H1 (cell line): ENCODE measurements around the gene TMEM164. TPM values are rescaled to one million over a fixed set of nuclear protein-coding genes. Genes with fewer than 3 reads are reported as not detected.

Experiments used
- CTCF ChIA-PET: fragments of 300-600 bp; sonication (Branson Sonifier 250); formaldehyde crosslinking; loops from one replicate; lab custom pipeline; 2021; ENCODE audit not compliant: partially characterized antibody; lab: Charles Lee
- POLR2A ChIA-PET: fragments of 300-600 bp; sonication (Branson Sonifier 250); formaldehyde crosslinking; loops from one replicate; lab custom pipeline; 2021; ENCODE audit warnings: inconsistent platforms; ENCODE audit not compliant: partially characterized antibody; lab: Charles Lee
- DNase-seq, 2 experiments: peaks; one replicate each; pipeline versions ENCODE4 v3.0.0 to v3.0.0-alpha.2; 2010 to 2022; ENCODE audit warnings: low spot score in 2 of 2, low read depth in 1 of 2, mixed read lengths in 1 of 2
- FAIRE-seq: peaks from 2 replicates; lab custom pipeline; 2011; peaks lifted over from hg19 to GRCh38; lab: Jason Lieb, UNC
- H2AFZ ChIP-seq: 2 replicates; pipeline ENCODE4 v1.8.1; 2012; ENCODE audit warnings: low read length, inconsistent platforms
- H2AK5ac ChIP-seq: 2 replicates; pipeline ENCODE4 v1.6.1; 2013; ENCODE audit warnings: low read depth, low read length
- H2BK120ac ChIP-seq: replicated peaks from 2 replicates; pipeline ENCODE3; 2013; ENCODE audit warnings: low read depth, low read length, inconsistent platforms
- H2BK12ac ChIP-seq: 2 replicates; pipeline ENCODE4 v1.6.1; 2013; ENCODE audit warnings: low read depth, low read length
- H2BK15ac ChIP-seq: 2 replicates; pipeline ENCODE4 v1.6.1; 2013; ENCODE audit warnings: low read length
- H2BK20ac ChIP-seq: 2 replicates; pipeline ENCODE4 v1.6.1; 2013; ENCODE audit warnings: low read length
- H2BK5ac ChIP-seq: 2 replicates; pipeline ENCODE4 v1.6.1; 2013; ENCODE audit warnings: low read depth, low read length
- H3K14ac ChIP-seq: 2 replicates; pipeline ENCODE4 v1.6.1; 2013; ENCODE audit warnings: inconsistent platforms; ENCODE audit not compliant: insufficient read length
- H3K18ac ChIP-seq: 2 replicates; pipeline ENCODE4 v1.6.1; 2013; ENCODE audit warnings: low read length; ENCODE audit errors: extremely low read depth
- H3K23ac ChIP-seq: 2 replicates; pipeline ENCODE4 v1.6.1; 2013; ENCODE audit warnings: inconsistent platforms; ENCODE audit not compliant: insufficient read length
- H3K23me2 ChIP-seq: 2 replicates; pipeline ENCODE4 v1.6.1; 2013; ENCODE audit warnings: low read depth, low read length
- H3K27ac ChIP-seq: 2 replicates; pipeline ENCODE4 v1.6.1; 2011; ENCODE audit warnings: low read depth, low read length, inconsistent platforms
- H3K27me3 ChIP-seq, 4 experiments: replicated peaks in 1 of 4; 1 replicate in 1 of 4; 2 replicates in 3 of 4; pipeline versions ENCODE4 v1.6.1 to v1.8.1; 2011 to 2013; ENCODE audit warnings: low read length in 3 of 4, mild to moderate bottlenecking in 3 of 4, inconsistent platforms in 2 of 4, mixed read lengths in 2 of 4, moderate library complexity in 1 of 4; ENCODE audit not compliant: control insufficient read depth in 3 of 4, insufficient read depth in 3 of 4; ENCODE audit errors: extremely low read depth in 1 of 4
- H3K36me3 ChIP-seq, 4 experiments: 2 replicates each; pipeline versions ENCODE4 v1.6.1 to v1.8.1; 2011 to 2013; ENCODE audit warnings: mild to moderate bottlenecking in 4 of 4, low read length in 3 of 4, moderate library complexity in 2 of 4, control low read depth in 1 of 4, inconsistent platforms in 1 of 4; ENCODE audit not compliant: insufficient read depth in 4 of 4, control insufficient read depth in 2 of 4
- H3K4ac ChIP-seq: replicated peaks from 2 replicates; pipeline ENCODE3; 2013; ENCODE audit warnings: low read length, low read depth, mixed read lengths, inconsistent platforms; ENCODE audit not compliant: insufficient read length
- H3K4me1 ChIP-seq, 4 experiments: replicated peaks in 1 of 4; 1 replicate in 1 of 4; 2 replicates in 3 of 4; pipeline versions ENCODE4 v1.6.1 to v1.8.1; 2011 to 2013; ENCODE audit warnings: low read length in 3 of 4, inconsistent platforms in 2 of 4, mixed read lengths in 1 of 4; ENCODE audit not compliant: insufficient read depth in 4 of 4, control insufficient read depth in 3 of 4
- H3K4me2 ChIP-seq, 2 experiments: 2 replicates each; pipeline versions ENCODE4 v1.6.1 to v1.8.1; 2011 to 2013; ENCODE audit warnings: low read depth in 2 of 2, low read length in 2 of 2, control low read depth in 1 of 2, inconsistent platforms in 1 of 2, mild to moderate bottlenecking in 1 of 2; ENCODE audit not compliant: insufficient read depth in 1 of 2
- H3K4me3 ChIP-seq, 4 experiments: fragments of 200-600, 300-600 bp in 1 of 4; sonication (generic), shearing (Covaris generic), sonication (Bioruptor Twin) in 1 of 4; 2 replicates each; pipeline versions ENCODE4 v1.5.1 to v1.8.1; 2011 to 2016; ENCODE audit warnings: low read length in 4 of 4, low read depth in 3 of 4, control low read depth in 2 of 4, inconsistent platforms in 2 of 4, mild to moderate bottlenecking in 2 of 4, mixed read lengths in 1 of 4, moderate library complexity in 1 of 4; ENCODE audit not compliant: insufficient read depth in 2 of 4; ENCODE audit errors: extremely low read depth in 1 of 4
- H3K56ac ChIP-seq: replicated peaks from 2 replicates; pipeline ENCODE3; 2013; ENCODE audit warnings: low read depth, mild to moderate bottlenecking, mixed read lengths, low read length, inconsistent platforms; ENCODE audit not compliant: insufficient read length
- H3K79me1 ChIP-seq: 2 replicates; pipeline ENCODE4 v1.6.1; 2013; ENCODE audit warnings: low read depth, low read length, control low read depth
- H3K79me2 ChIP-seq, 2 experiments: 2 replicates each; pipeline versions ENCODE4 v1.6.1 to v1.8.1; 2012 to 2013; ENCODE audit warnings: low read length in 2 of 2, mild to moderate bottlenecking in 2 of 2, inconsistent platforms in 1 of 2; ENCODE audit not compliant: insufficient read depth in 2 of 2, control insufficient read depth in 1 of 2
- H3K9ac ChIP-seq, 4 experiments: replicated peaks in 1 of 4; 1 replicate in 1 of 4; 2 replicates in 3 of 4; pipeline versions ENCODE4 v1.6.1 to v1.8.1; 2011 to 2013; ENCODE audit warnings: low read depth in 3 of 4, low read length in 3 of 4, control low read depth in 2 of 4, mild to moderate bottlenecking in 2 of 4, moderate library complexity in 2 of 4, inconsistent platforms in 1 of 4; ENCODE audit errors: extremely low read depth in 1 of 4
- H3K9me3 ChIP-seq, 2 experiments: 2 replicates each; pipeline versions ENCODE4 v1.6.1 to v1.8.1; 2012 to 2013; ENCODE audit warnings: mild to moderate bottlenecking in 2 of 2, moderate library complexity in 2 of 2, control low read depth in 1 of 2, inconsistent platforms in 1 of 2, low read depth in 1 of 2, low read length in 1 of 2, mixed read lengths in 1 of 2; ENCODE audit not compliant: insufficient read depth in 2 of 2
- H4K20me1 ChIP-seq, 2 experiments: replicated peaks in 1 of 2; 2 replicates each; pipeline versions ENCODE3 to v1.8.1; 2011 to 2013; ENCODE audit warnings: inconsistent platforms in 2 of 2, low read length in 2 of 2, mild to moderate bottlenecking in 1 of 2; ENCODE audit not compliant: insufficient read depth in 2 of 2, control insufficient read depth in 1 of 2
- H4K5ac ChIP-seq: 2 replicates; pipeline ENCODE4 v1.6.1; 2013; ENCODE audit warnings: low read length, low read depth, mixed read lengths, inconsistent platforms; ENCODE audit not compliant: insufficient read length
- H4K8ac ChIP-seq: 2 replicates; pipeline ENCODE4 v1.8.0; 2013; ENCODE audit warnings: mild to moderate bottlenecking, moderate library complexity, low read length, inconsistent platforms; ENCODE audit not compliant: insufficient read depth; ENCODE audit errors: extremely low read depth
- H4K91ac ChIP-seq: replicated peaks from 2 replicates; pipeline ENCODE3; 2013; ENCODE audit warnings: low read length, mixed read lengths, inconsistent platforms; ENCODE audit not compliant: insufficient read length
- GTF2F1 ChIP-seq: IDR thresholded peaks from 2 replicates; pipeline ENCODE4 v1.6.1; 2012; ENCODE audit warnings: low read depth, low read length, improper control_type of control experiment, borderline replicate concordance
- KDM4A ChIP-seq: IDR thresholded peaks from one replicate; pipeline ENCODE4 v1.7.1; 2012; ENCODE audit warnings: low read depth, mild to moderate bottlenecking, moderate library complexity, low read length, inconsistent platforms; ENCODE audit not compliant: severe bottlenecking
- WGBS, 2 experiments: shearing (Covaris generic) in 1 of 2; methylation state at CpG; one replicate each; pipeline versions ENCODE4 v1.1.6 to v1.1.7; 2013 to 2015; ENCODE audit warnings: low lambda C conversion rate in 2 of 2, mixed read lengths in 2 of 2, inconsistent platforms in 1 of 2, low coverage in 1 of 2, missing lambda C conversion rate in 1 of 2; ENCODE audit not compliant: insufficient replicate concordance in 2 of 2, insufficient coverage in 1 of 2, insufficient read length in 1 of 2; ENCODE audit errors: extremely low coverage in 1 of 2, missing lambda C conversion rate in 1 of 2; 5-methylcytosine and 5-hydroxymethylcytosine counted together
- polyA plus RNA-seq, 7 experiments: library from polyadenylated mRNA; depleted of rRNA in 3 of 7; stranded (reverse) in 5 of 7; unstranded in 2 of 7; fragments of >200 nt in 5 of 7; fragments of 200-250 nt in 2 of 7; gene quantifications; 1 replicate in 5 of 7; 2 replicates in 1 of 7; 4 replicates in 1 of 7; pipeline versions ENCODE4 v1.2.1 to v1.2.3, GENCODE V29; 2011 to 2013; ENCODE audit warnings: missing spikeins in 2 of 7, mixed read lengths in 2 of 7
- total RNA-seq: library from RNA; stranded (reverse); fragmentation: NEBNext Ultra II Directional; extraction: Animal tissue kit (Norgen Biotek cat#: 25700); gene quantifications from 2 replicates; pipeline ENCODE4 v1.2.1, GENCODE V29; 2021

Gene TMEM164
- total and polyA plus RNA-seq, 2 of the 8 experiments (the other 6 are each of a cell fraction or from before 2014, with no cell fraction given): 7.3 to 14.8 TPM

DNA sequence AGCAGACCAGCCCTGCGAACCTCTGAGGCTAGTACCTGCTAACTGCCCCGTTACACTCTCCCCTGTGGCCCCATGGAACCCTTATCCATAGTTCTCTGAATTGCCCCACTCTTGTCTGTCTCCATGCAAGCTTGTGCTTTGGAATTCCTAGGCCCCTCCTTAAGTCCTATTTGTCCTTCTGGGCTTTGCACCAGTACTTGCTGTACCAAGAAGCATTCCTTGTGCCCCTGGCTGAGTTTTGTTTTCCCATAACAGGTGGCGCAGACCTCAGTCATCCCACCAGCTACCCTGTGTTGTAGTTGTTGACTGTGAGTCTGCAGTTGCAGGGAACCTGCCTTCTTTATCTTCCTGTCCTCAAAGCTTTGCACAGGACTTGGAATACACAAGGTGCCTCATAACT is 167.1 kb downstream of the TMEM164 start:
- no peak overlapping the region for H3K9ac ChIP-seq
- peaks cover 0 to 4% of the 10 kb centered on the region in 2 experiments for H4K20me1 ChIP-seq
- H3K23me2 ChIP-seq: no peaks in the 10 kb centered on the region
- H3K14ac ChIP-seq: no peak overlapping the region
- no peak for DNase-seq
- TF ChIP-seq KDM4A: no peak
- no peak for TF ChIP-seq GTF2F1
- no peaks in the 10 kb centered on the region for H3K27me3 ChIP-seq
- no peak for FAIRE-seq
- 94% methylated on average over 2 of the region's 3 CpGs; no CpG with 5 or more reads in 1 of the 2 experiments for WGBS, 2 experiments
- no peak overlapping the region for H2BK5ac ChIP-seq
- H4K8ac ChIP-seq: no peak overlapping the region
- no peak overlapping the region for H3K23ac ChIP-seq
- no peak overlapping the region for H4K91ac ChIP-seq
- H3K79me2 ChIP-seq: no peaks in the 10 kb centered on the region
- ChIA-PET CTCF (interaction anchor here (0.8 to 34.1 kb wide), 4 partner anchors 8 to 241 kb away, joined by 3 to 742 read pairs (median 14); no protein-coding TSS in a partner anchor), POLR2A (interaction anchor here (1.1 kb wide), 1 partner anchor 10 kb away, joined by 3 read pairs; no protein-coding TSS in a partner anchor)
- H2BK12ac ChIP-seq: no peak overlapping the region
- no peak overlapping the region for H3K27ac ChIP-seq
- no peak overlapping the region for H2AK5ac ChIP-seq
- no peak overlapping the region for H2AFZ ChIP-seq
- no peak overlapping the region for H3K56ac ChIP-seq
- no peak overlapping the region for H3K4me3 ChIP-seq
- H2BK120ac ChIP-seq: no peak overlapping the region
- no peaks in the 10 kb centered on the region for H3K36me3 ChIP-seq
- no peak overlapping the region for H3K4ac ChIP-seq
- no peak overlapping the region for H3K18ac ChIP-seq
- no peak overlapping the region for H2BK15ac ChIP-seq
- no peak overlapping the region for H3K4me2 ChIP-seq
- no peak overlapping the region for H4K5ac ChIP-seq
- no peaks in the 10 kb centered on the region for H3K9me3 ChIP-seq
- H3K79me1 ChIP-seq: no peaks in the 10 kb centered on the region
- H2BK20ac ChIP-seq: no peak overlapping the region
- H3K4me1 ChIP-seq: 0 out of 7 replicates have a peak, but pooled peaks cover 0 to 3% (median 0%) of the 10 kb centered on the region in 4 experiments
